Measurements from ENCODE around the gene SLC5A2.

SLC5A2 gene

DNA sequence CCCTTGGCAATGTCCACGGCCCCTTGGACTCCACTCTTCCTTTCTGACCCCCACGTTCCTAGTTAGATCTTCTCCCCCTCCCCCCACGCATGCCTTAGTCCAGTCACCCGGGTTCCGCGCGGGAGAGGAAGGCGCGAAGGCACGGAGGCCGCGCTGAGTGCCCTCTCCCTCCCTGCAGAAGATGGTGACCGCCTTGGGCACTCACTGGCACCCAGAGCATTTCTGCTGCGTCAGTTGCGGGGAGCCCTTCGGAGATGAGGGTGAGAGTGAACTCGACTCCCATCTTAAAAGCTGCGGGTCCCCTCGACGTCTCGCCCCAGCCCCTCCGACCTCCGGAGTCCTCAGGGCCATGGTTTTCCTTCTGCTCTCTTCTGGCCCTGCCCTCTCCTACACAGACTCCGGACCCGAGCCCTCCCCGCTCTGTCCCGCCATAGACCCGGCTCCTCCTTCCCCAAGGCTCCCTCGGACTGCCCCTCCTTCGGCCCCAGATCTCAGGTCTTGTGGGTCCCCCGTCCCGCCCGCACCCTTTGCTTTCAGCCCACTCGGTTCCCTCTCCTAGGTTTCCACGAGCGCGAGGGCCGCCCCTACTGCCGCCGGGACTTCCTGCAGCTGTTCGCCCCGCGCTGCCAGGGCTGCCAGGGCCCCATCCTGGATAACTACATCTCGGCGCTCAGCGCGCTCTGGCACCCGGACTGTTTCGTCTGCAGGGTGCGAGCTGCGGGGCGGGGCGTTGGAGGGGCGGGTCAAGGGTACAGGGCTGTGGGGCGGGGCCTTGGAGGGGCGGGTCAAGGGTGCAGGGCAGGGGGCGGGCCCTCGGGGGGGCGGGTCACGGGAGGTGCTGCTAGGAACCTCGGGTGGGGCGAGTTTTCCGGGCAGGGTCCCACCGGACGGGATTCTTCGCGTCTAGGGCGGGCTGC is 6.4 kb upstream of the SLC5A2 start:
- no peak for ATAC-seq
- no peak for TF ChIP-seq ZFP3 (CRISPR knock-in tag; IDR thresholded peaks at IDR 0.05)
- no peak for TF ChIP-seq ZFP30 (CRISPR knock-in tag; IDR thresholded peaks at IDR 0.05)
- TF ChIP-seq, protein P1, sequence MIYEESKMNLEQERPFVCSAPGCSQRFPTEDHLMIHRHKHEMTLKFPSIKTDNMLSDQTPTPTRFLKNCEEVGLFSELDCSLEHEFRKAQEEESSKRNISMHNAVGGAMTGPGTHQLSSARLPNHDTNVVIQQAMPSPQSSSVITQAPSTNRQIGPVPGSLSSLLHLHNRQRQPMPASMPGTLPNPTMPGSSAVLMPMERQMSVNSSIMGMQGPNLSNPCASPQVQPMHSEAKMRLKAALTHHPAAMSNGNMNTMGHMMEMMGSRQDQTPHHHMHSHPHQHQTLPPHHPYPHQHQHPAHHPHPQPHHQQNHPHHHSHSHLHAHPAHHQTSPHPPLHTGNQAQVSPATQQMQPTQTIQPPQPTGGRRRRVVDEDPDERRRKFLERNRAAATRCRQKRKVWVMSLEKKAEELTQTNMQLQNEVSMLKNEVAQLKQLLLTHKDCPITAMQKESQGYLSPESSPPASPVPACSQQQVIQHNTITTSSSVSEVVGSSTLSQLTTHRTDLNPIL (CRISPR knock-in tag; IDR thresholded peaks at IDR 0.05; ENCODE audit: low read depth), result no peak
- TF ChIP-seq CSDC2 (CRISPR knock-in tag; IDR thresholded peaks at IDR 0.05), result no peak
- TF ChIP-seq ISL1 (CRISPR knock-in tag; IDR thresholded peaks at IDR 0.05), result no peak
- TF ChIP-seq ZNF565 (CRISPR knock-in tag; conservative IDR thresholded peaks at IDR 0.05; ENCODE audit: low read depth), result no peak
- no peak for TF ChIP-seq SNAI2 (CRISPR knock-in tag; IDR thresholded peaks at IDR 0.05)
- TF ChIP-seq PPARA (CRISPR knock-in tag; IDR thresholded peaks at IDR 0.05; ENCODE audit: borderline replicate concordance), result no peak
- no peak for TF ChIP-seq BACH2 (CRISPR knock-in tag; IDR thresholded peaks at IDR 0.05; ENCODE audit: borderline replicate concordance)
- TF ChIP-seq ZNF8 (CRISPR knock-in tag; IDR thresholded peaks at IDR 0.05), result no peak
- no peak for TF ChIP-seq TCF4 (CRISPR knock-in tag; IDR thresholded peaks at IDR 0.05; ENCODE audit: borderline replicate concordance)
- TF ChIP-seq GLIS3 (CRISPR knock-in tag; IDR thresholded peaks at IDR 0.05), result no peak
- TF ChIP-seq, protein P2, sequence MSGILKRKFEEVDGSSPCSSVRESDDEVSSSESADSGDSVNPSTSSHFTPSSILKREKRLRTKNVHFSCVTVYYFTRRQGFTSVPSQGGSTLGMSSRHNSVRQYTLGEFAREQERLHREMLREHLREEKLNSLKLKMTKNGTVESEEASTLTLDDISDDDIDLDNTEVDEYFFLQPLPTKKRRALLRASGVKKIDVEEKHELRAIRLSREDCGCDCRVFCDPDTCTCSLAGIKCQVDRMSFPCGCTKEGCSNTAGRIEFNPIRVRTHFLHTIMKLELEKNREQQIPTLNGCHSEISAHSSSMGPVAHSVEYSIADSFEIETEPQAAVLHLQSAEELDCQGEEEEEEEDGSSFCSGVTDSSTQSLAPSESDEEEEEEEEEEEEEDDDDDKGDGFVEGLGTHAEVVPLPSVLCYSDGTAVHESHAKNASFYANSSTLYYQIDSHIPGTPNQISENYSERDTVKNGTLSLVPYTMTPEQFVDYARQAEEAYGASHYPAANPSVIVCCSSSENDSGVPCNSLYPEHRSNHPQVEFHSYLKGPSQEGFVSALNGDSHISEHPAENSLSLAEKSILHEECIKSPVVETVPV (CRISPR knock-in tag; IDR thresholded peaks at IDR 0.05), result no peak
- TF ChIP-seq RARB (CRISPR knock-in tag; IDR thresholded peaks at IDR 0.05), result no peak
- TF ChIP-seq, protein P3, sequence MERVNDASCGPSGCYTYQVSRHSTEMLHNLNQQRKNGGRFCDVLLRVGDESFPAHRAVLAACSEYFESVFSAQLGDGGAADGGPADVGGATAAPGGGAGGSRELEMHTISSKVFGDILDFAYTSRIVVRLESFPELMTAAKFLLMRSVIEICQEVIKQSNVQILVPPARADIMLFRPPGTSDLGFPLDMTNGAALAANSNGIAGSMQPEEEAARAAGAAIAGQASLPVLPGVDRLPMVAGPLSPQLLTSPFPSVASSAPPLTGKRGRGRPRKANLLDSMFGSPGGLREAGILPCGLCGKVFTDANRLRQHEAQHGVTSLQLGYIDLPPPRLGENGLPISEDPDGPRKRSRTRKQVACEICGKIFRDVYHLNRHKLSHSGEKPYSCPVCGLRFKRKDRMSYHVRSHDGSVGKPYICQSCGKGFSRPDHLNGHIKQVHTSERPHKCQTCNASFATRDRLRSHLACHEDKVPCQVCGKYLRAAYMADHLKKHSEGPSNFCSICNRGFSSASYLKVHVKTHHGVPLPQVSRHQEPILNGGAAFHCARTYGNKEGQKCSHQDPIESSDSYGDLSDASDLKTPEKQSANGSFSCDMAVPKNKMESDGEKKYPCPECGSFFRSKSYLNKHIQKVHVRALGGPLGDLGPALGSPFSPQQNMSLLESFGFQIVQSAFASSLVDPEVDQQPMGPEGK (CRISPR knock-in tag; IDR thresholded peaks at IDR 0.05; ENCODE audit: borderline replicate concordance), result no peak
- TF ChIP-seq ESRRG (CRISPR knock-in tag; IDR thresholded peaks at IDR 0.05), result no peak
- no peak for TF ChIP-seq ZNF70 (CRISPR knock-in tag; IDR thresholded peaks at IDR 0.05)

DNA sequence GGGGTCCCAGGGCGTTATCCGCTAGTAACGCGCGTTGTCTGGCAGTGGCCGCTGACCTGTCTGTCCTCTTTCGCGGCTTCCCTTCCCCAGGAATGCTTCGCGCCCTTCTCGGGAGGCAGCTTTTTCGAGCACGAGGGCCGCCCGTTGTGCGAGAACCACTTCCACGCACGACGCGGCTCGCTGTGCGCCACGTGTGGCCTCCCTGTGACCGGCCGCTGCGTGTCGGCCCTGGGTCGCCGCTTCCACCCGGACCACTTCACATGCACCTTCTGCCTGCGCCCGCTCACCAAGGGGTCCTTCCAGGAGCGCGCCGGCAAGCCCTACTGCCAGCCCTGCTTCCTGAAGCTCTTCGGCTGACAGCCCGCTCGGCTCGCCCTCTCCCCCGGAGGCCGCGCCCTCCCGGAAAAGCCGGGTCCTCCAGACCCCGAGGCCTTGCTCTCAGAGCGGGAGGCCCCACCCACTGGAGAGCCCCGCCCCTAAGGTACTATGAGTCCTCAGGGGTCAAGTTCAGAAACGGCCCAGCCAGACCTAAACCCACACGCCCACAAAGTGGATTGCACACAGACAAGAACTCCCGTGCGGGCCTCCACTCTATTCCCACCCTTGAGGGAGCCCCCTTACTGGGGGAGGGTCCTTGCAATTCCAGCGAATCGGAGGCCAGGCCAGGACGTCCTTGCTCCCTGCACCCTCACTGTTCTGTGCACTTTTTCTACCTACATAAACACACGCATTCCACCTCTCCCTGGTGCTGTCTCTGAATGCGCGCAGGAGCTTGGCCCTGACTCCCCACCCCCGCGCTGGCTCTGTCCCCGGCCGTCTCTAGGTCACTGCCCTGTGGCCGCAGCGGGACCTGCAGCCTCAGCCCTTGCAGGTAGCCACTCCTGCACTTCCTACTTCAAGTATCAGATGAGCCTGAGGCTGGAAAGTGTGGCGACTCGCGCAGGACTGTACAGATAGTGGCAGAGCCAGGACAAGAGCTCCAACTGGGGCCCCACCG is 5.4 kb upstream of the SLC5A2 start:
- TF ChIP-seq, protein P4, sequence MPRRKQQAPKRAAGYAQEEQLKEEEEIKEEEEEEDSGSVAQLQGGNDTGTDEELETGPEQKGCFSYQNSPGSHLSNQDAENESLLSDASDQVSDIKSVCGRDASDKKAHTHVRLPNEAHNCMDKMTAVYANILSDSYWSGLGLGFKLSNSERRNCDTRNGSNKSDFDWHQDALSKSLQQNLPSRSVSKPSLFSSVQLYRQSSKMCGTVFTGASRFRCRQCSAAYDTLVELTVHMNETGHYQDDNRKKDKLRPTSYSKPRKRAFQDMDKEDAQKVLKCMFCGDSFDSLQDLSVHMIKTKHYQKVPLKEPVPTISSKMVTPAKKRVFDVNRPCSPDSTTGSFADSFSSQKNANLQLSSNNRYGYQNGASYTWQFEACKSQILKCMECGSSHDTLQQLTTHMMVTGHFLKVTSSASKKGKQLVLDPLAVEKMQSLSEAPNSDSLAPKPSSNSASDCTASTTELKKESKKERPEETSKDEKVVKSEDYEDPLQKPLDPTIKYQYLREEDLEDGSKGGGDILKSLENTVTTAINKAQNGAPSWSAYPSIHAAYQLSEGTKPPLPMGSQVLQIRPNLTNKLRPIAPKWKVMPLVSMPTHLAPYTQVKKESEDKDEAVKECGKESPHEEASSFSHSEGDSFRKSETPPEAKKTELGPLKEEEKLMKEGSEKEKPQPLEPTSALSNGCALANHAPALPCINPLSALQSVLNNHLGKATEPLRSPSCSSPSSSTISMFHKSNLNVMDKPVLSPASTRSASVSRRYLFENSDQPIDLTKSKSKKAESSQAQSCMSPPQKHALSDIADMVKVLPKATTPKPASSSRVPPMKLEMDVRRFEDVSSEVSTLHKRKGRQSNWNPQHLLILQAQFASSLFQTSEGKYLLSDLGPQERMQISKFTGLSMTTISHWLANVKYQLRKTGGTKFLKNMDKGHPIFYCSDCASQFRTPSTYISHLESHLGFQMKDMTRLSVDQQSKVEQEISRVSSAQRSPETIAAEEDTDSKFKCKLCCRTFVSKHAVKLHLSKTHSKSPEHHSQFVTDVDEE (CRISPR knock-in tag; IDR thresholded peaks at IDR 0.05), result no peak
- TF ChIP-seq ZNF70 (CRISPR knock-in tag; IDR thresholded peaks at IDR 0.05), result no peak
- no peak for TF ChIP-seq SNAI2 (CRISPR knock-in tag; IDR thresholded peaks at IDR 0.05)
- TF ChIP-seq, protein P2 (CRISPR knock-in tag; IDR thresholded peaks at IDR 0.05), result no peak
- no peak for TF ChIP-seq RARB (CRISPR knock-in tag; IDR thresholded peaks at IDR 0.05)
- no peak for TF ChIP-seq ISL1 (CRISPR knock-in tag; IDR thresholded peaks at IDR 0.05)
- TF ChIP-seq CSDC2 (CRISPR knock-in tag; IDR thresholded peaks at IDR 0.05), result no peak
- TF ChIP-seq TOX (CRISPR knock-in tag; IDR thresholded peaks at IDR 0.05; ENCODE audit: borderline replicate concordance), result no peak
- TF ChIP-seq OSR1 (CRISPR knock-in tag; IDR thresholded peaks at IDR 0.05), result no peak
- TF ChIP-seq, protein P3 (CRISPR knock-in tag; IDR thresholded peaks at IDR 0.05; ENCODE audit: borderline replicate concordance), result no peak
- TF ChIP-seq TCF4 (CRISPR knock-in tag; IDR thresholded peaks at IDR 0.05; ENCODE audit: borderline replicate concordance), result no peak
- no peak for TF ChIP-seq ZFP30 (CRISPR knock-in tag; IDR thresholded peaks at IDR 0.05)
- no peak for TF ChIP-seq ZNF8 (CRISPR knock-in tag; IDR thresholded peaks at IDR 0.05)
- TF ChIP-seq PPARA (CRISPR knock-in tag; IDR thresholded peaks at IDR 0.05; ENCODE audit: borderline replicate concordance), result no peak

More for the DNA sequence above, 5.4 kb upstream of the SLC5A2 start:
- ATAC-seq, result no peak

All from SK-N-SH treated with all-trans-retinoic acid at 6 μM for 48 hours (cell line).